Progenitor cell of endocrine pancreas (in vitro differentiated cells): ENCODE data around the gene TYRP1. TPM values are rescaled to one million over a fixed set of nuclear protein-coding genes. Genes with fewer than 3 reads are reported as not detected.

Experiments
- DNase-seq: peaks from one replicate; pipeline ENCODE4 v3.0.0; 2021; ENCODE audit warnings: low spot score; ENCODE audit not compliant: unreplicated experiment
- H3K27ac Mint-ChIP-seq: 2 replicates; pipeline ENCODE4 v1.8.0; 2021; ENCODE audit warnings: mild to moderate bottlenecking, moderate library complexity, mixed read lengths
- H3K27me3 Mint-ChIP-seq: 2 replicates; pipeline ENCODE4 v1.8.0; 2021; ENCODE audit warnings: mixed read lengths
- H3K36me3 Mint-ChIP-seq: 2 replicates; pipeline ENCODE4 v1.8.0; 2022; ENCODE audit warnings: mixed read lengths; ENCODE audit not compliant: insufficient read depth
- H3K4me1 Mint-ChIP-seq: 2 replicates; pipeline ENCODE4 v1.8.0; 2021; ENCODE audit warnings: low read depth, mixed read lengths
- H3K4me3 Mint-ChIP-seq: 2 replicates; pipeline ENCODE4 v1.8.0; 2021; ENCODE audit warnings: low read depth, mild to moderate bottlenecking, moderate library complexity, mixed read lengths
- H3K9me3 Mint-ChIP-seq: 2 replicates; pipeline ENCODE4 v1.8.0; 2021; ENCODE audit warnings: low read depth, mixed read lengths
- CTCF ChIP-seq: fragments of 200-600 bp; sonication (generic); IDR thresholded peaks from one replicate; pipeline ENCODE4 v1.5.0; 2021; ENCODE audit warnings: antibody characterized with exemption, mild to moderate bottlenecking; ENCODE audit not compliant: unreplicated experiment
- total RNA-seq: library from RNA; stranded (reverse); gene quantifications from 2 replicates; pipeline ENCODE4 v1.2.1, GENCODE V29; 2021

TYRP1 gene
- total RNA-seq, 1 donor from 2014 or later: not detected

- H3K36me3 Mint-ChIP-seq: no peaks in the 10 kb centered on the region
- no peak for DNase-seq
- no peaks in the 10 kb centered on the region for H3K27me3 Mint-ChIP-seq
- H3K9me3 Mint-ChIP-seq: no peaks in the 10 kb centered on the region
- no peak overlapping the region for H3K27ac Mint-ChIP-seq
- no peaks in the 10 kb centered on the region for H3K4me1 Mint-ChIP-seq
- no peak overlapping the region for H3K4me3 Mint-ChIP-seq
- peak; percentile 45 for TF ChIP-seq CTCF
These were observed 6.3 kb downstream of the TYRP1 start for GRCh38 chr9:12699529-12699928.

DNA sequence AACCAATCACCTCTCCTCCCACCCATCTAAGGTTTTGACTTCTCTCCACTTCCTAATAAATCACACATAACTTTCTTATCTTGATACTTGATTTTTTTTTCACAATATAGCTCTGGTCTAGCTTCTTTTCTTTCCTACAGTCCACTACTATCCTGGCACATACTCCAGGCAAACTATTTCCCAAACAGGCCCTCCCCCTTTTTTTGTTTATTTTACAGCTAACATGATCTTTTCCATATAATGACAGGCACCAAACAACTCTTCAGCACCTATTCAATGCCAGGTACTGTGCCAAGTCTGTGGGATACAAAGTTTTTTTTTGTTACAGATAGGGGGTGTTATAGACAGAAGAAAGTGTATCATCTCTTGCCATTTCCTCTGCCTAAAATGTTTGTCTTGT is 7.9 kb downstream of the TYRP1 start:
- no peaks in the 10 kb centered on the region for H3K4me1 Mint-ChIP-seq
- no peaks in the 10 kb centered on the region for H3K9me3 Mint-ChIP-seq
- H3K36me3 Mint-ChIP-seq: no peaks in the 10 kb centered on the region
- no peak for DNase-seq
- TF ChIP-seq CTCF: no peak
- H3K4me3 Mint-ChIP-seq: no peak overlapping the region
- H3K27ac Mint-ChIP-seq: no peak overlapping the region
- no peaks in the 10 kb centered on the region for H3K27me3 Mint-ChIP-seq

GRCh38 chr9:12702160-12702758 is 9.1 kb downstream of the TYRP1 start:
- peak; percentile 76 for TF ChIP-seq CTCF
- Mint-ChIP-seq H3K4me3 (no peak overlapping the region), H3K4me1 (no peaks in the 10 kb centered on the region), H3K9me3 (no peaks in the 10 kb centered on the region), H3K36me3 (no peaks in the 10 kb centered on the region), H3K27ac (no peak overlapping the region), H3K27me3 (no peaks in the 10 kb centered on the region)
- DNase-seq: peak; percentile 12

- Mint-ChIP-seq H3K36me3 (no peaks in the 10 kb centered on the region), H3K27me3 (no peaks in the 10 kb centered on the region), H3K9me3 (no peaks in the 10 kb centered on the region), H3K27ac (no peak overlapping the region), H3K4me1 (no peaks in the 10 kb centered on the region), H3K4me3 (no peak overlapping the region)
- no peak for TF ChIP-seq CTCF
- no peak for DNase-seq
These were observed 10.8 kb downstream of the TYRP1 start for GRCh38 chr9:12703996-12704395.

DNA sequence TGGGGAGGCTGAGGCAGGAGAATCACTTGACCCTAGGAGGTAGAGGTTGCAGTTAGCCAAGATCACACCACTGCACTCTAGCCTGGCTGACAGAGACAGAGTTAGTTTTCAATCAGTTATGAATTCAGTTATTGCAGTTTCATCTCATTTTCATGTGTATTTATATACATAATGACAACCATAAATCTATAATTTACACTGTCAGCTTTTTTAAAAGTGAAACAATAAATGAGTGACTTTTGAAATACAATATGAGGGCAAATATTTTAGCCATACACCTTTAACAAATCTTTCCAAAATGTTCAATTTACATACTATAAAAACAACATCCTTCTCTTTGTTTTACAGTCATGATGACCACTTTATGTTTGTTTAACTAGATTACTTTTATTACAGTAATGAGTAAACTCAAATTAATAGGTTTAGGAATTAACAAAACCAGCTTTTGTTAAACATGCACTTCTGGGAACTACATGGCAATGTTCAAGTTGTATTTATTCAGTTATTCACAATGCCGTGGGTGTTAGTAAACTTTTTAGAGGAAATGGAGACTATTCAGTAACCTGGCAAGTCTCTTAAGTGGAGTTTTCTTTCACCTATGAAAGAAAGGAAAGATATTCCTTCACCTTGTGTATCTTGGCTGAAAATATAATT is 12.7 kb downstream of the TYRP1 start:
- no peak for TF ChIP-seq CTCF
- DNase-seq: no peak
- Mint-ChIP-seq H3K27ac (no peak overlapping the region), H3K27me3 (no peaks in the 10 kb centered on the region), H3K4me3 (no peak overlapping the region), H3K36me3 (no peaks in the 10 kb centered on the region), H3K9me3 (no peaks in the 10 kb centered on the region), H3K4me1 (no peaks in the 10 kb centered on the region)
